ENCODE results near the gene STX8. TPM values are rescaled to one million over a fixed set of nuclear protein-coding genes. Genes with fewer than 3 reads are reported as not detected.

STX8 gene
- total and polyA plus RNA-seq, 9 of the 15 experiments (the other 6 are each of a cell fraction or from before 2014, with no cell fraction given): 14.6 to 42.5 (median 22.1) TPM

GRCh38 chr17:9498490-9498889 lies 77.1 kb downstream of the STX8 start:
- Histone ChIP-seq H3K9ac (ENCODE audit: insufficient read depth in 1 of 2, low read depth in 2 of 2, low read length in 2 of 2) (no peak overlapping the region), H3K4me2 (ENCODE audit: insufficient read depth, low read length) (no peak overlapping the region), H3K9me1 (ENCODE audit: control insufficient read depth, insufficient read depth, low read length) (no peaks in the 10 kb centered on the region), H3K36me3 (ENCODE audit: control insufficient read depth, insufficient read depth, low read length) (no peaks in the 10 kb centered on the region), H3K4me1 (replicated peaks in 1 of 2; ENCODE audit: control insufficient read depth in 2 of 2, insufficient read depth in 2 of 2, low read length in 2 of 2) (no peaks in the 10 kb centered on the region), H3K4me3 (no peak overlapping the region), H3K27me3 (ENCODE audit: control insufficient read depth in 2 of 2, insufficient read depth in 2 of 2, low read length in 2 of 2) (no peaks in the 10 kb centered on the region), H3K27ac (ENCODE audit: extremely low read depth, low read depth, low read length) (no peak overlapping the region), H4K20me1 (replicated peaks; ENCODE audit: control insufficient read depth, insufficient read depth, low read length) (no peaks in the 10 kb centered on the region), H3K9me3 (replicated peaks; ENCODE audit: control insufficient read depth, insufficient read depth, low read depth, low read length) (no peaks in the 10 kb centered on the region), H2AFZ (ENCODE audit: low read depth, low read length) (no peak overlapping the region), H3K79me2 (ENCODE audit: control insufficient read depth, insufficient read depth, low read length) (no peaks in the 10 kb centered on the region)
- in situ Hi-C loops (cut with MboI): no loop called here
- no peak for FAIRE-seq
- ChIA-PET POLR2A (interaction anchor here (1.7 kb wide), 1 partner anchor 9 kb away, joined by 3 read pairs; no protein-coding TSS in a partner anchor), CTCF (ENCODE audit: low intra/inter-chr PET ratio) (no interaction called here)
- no TSS peak for BruUV-seq (replicated peaks)
- WGBS (ENCODE audit: insufficient coverage, low coverage, missing lambda C conversion rate): 23% methylated on average over 3 of the region's 3 CpGs
- no peak for DNase-seq (ENCODE audit: extremely low read depth in 1 of 4, low spot score in 3 of 4)
- TF ChIP-seq CEBPB (tag; IDR thresholded peaks at IDR 0.05) (peak; percentile 51), ZNF41 (CRISPR knock-in tag; conservative IDR thresholded peaks at IDR 0.05) (no peak), CEBPG (CRISPR knock-in tag; IDR thresholded peaks at IDR 0.05) (no peak), CEBPG (tag; conservative IDR thresholded peaks at IDR 0.05 in 1 of 2, IDR thresholded peaks at IDR 0.05 in 1 of 2) (peak in 1 of 2 experiments; percentile 27; a peak in 1 of 4 replicates), BMI1 (IDR thresholded peaks at IDR 0.05; ENCODE audit: low read length) (no peak), ZFP30 (CRISPR knock-in tag; IDR thresholded peaks at IDR 0.05; ENCODE audit: borderline replicate concordance) (no peak), HDAC6 (IDR thresholded peaks at IDR 0.05; ENCODE audit: low read depth, low read length) (no peak), MCM7 (IDR thresholded peaks at IDR 0.05) (no peak), MAFK (IDR thresholded peaks at IDR 0.05; ENCODE audit: low read length) (no peak)
- ATAC-seq: no peak
- intact Hi-C loops (cut with micrococcal nuclease): no loop called here
